ENCODE measurements around the gene RANBP10. TPM values are rescaled to one million over a fixed set of nuclear protein-coding genes. Genes with fewer than 3 reads are reported as not detected.
"Not testable (repeated sequence)": the region's sequence is repeated elsewhere in the genome, so short reads cannot be mapped to it uniquely, and the experiment has no call there.

RANBP10 gene
- total and polyA plus RNA-seq, 5 donors, result 6.9 to 16.3 (median 11.6) TPM

- intact Hi-C loops (cut with DNase I), result not testable (repeated sequence)
Measured at GRCh38 chr16:67693517-67694285, 112.7 kb downstream of the RANBP10 start.

GRCh38 chr16:67685388-67686112 lies 120.8 kb downstream of the RANBP10 start:
- H3K4me1 ChIP-seq (ENCODE audit: control insufficient read depth, insufficient read depth, low read length), result no peaks in the 10 kb centered on the region
- ATAC-seq (no peak), DNase-seq (peak in 1 of 3 donors; percentile 42)
- no peaks in the 10 kb centered on the region for H3K9me3 ChIP-seq (ENCODE audit: control insufficient read depth, low read length)
- peak overlapping the region; percentile 37 for H3K27ac ChIP-seq (ENCODE audit: low read length)
- H3K27me3 ChIP-seq (ENCODE audit: control insufficient read depth, insufficient read depth), result no peaks in the 10 kb centered on the region
- no peak overlapping the region for H3K4me3 ChIP-seq (ENCODE audit: low read length)
- WGBS, result 81% methylated on average over 17 of the region's 17 CpGs
- intact Hi-C loops (cut with DNase I), result no loop called here

More at GRCh38 chr16:67693517-67694285, 112.7 kb downstream of the RANBP10 start:
- not testable (repeated sequence) for DNase-seq; H3K4me3 ChIP-seq (ENCODE audit: low read length); ATAC-seq; H3K4me1 ChIP-seq (ENCODE audit: control insufficient read depth, insufficient read depth, low read length); H3K27me3 ChIP-seq (ENCODE audit: control insufficient read depth, insufficient read depth); H3K27ac ChIP-seq (ENCODE audit: low read length); H3K9me3 ChIP-seq (ENCODE audit: control insufficient read depth, low read length)
- WGBS, result 91% methylated on average over 8 of the region's 8 CpGs

- ATAC-seq, result no peak
- H3K27me3 ChIP-seq (ENCODE audit: control insufficient read depth, insufficient read depth), result no peaks in the 10 kb centered on the region
- whole genome bisulfite sequencing, result 97% methylated on average over 4 of the region's 4 CpGs
- intact Hi-C loops (cut with DNase I), result no loop called here
- no peaks in the 10 kb centered on the region for H3K9me3 ChIP-seq (ENCODE audit: control insufficient read depth, low read length)
- DNase-seq, result no peak
- no peaks in the 10 kb centered on the region for H3K4me1 ChIP-seq (ENCODE audit: control insufficient read depth, insufficient read depth, low read length)
- H3K4me3 ChIP-seq (ENCODE audit: low read length), result no peak overlapping the region
- H3K27ac ChIP-seq (ENCODE audit: low read length), result no peak overlapping the region
Measured at GRCh38 chr16:67683767-67684166, 122.6 kb downstream of the RANBP10 start.

GRCh38 chr16:67679935-67680897 lies 126.1 kb downstream of the RANBP10 start:
- no peak overlapping the region for H3K27ac ChIP-seq (ENCODE audit: low read length)
- no peaks in the 10 kb centered on the region for H3K27me3 ChIP-seq (ENCODE audit: control insufficient read depth, insufficient read depth)
- no peak overlapping the region for H3K4me3 ChIP-seq (ENCODE audit: low read length)
- no peaks in the 10 kb centered on the region for H3K4me1 ChIP-seq (ENCODE audit: control insufficient read depth, insufficient read depth, low read length)
- no peak for ATAC-seq
- intact Hi-C loops (cut with DNase I), result loop anchor here in 2 of 4 donors (10.0 kb wide), 2 partner anchors 125 to 135 kb away; partner anchors contain the start of genes RANBP10 (in 1 of the 2) and TSNAXIP1 (in 1 of the 2)
- 96% methylated on average over 10 of the region's 10 CpGs for WGBS
- no peak for DNase-seq
- no peaks in the 10 kb centered on the region for H3K9me3 ChIP-seq (ENCODE audit: control insufficient read depth, low read length)

- no peaks in the 10 kb centered on the region for H3K27me3 ChIP-seq (ENCODE audit: control insufficient read depth, insufficient read depth)
- no peaks in the 10 kb centered on the region for H3K9me3 ChIP-seq (ENCODE audit: control insufficient read depth, low read length)
- DNase-seq (no peak), ATAC-seq (no peak)
- WGBS, result 94% methylated on average over 12 of the region's 12 CpGs
- no peak overlapping the region for H3K4me3 ChIP-seq (ENCODE audit: low read length)
- no peak overlapping the region for H3K27ac ChIP-seq (ENCODE audit: low read length)
- peaks cover 2% of the 10 kb centered on the region for H3K4me1 ChIP-seq (ENCODE audit: control insufficient read depth, insufficient read depth, low read length)
- intact Hi-C loops (cut with DNase I), result loop anchor here in 2 of 4 donors (10.0 kb wide), 2 partner anchors 126 to 136 kb away; partner anchors contain the start of genes RANBP10 (in 1 of the 2) and TSNAXIP1 (in 1 of the 2)
Measured at GRCh38 chr16:67678354-67679023, 127.9 kb downstream of the RANBP10 start.

GRCh38 chr16:67677712-67678111 lies 128.6 kb downstream of the RANBP10 start:
- intact Hi-C loops (cut with DNase I), result loop anchor here in 2 of 4 donors (10.0 kb wide), 2 partner anchors 127 to 137 kb away; partner anchors contain the start of genes RANBP10 (in 1 of the 2) and TSNAXIP1 (in 1 of the 2)
- 88% methylated on average over 1 of the region's 1 CpG for WGBS
- Histone ChIP-seq H3K4me3 (ENCODE audit: low read length) (no peak overlapping the region), H3K27ac (ENCODE audit: low read length) (no peak overlapping the region), H3K4me1 (ENCODE audit: control insufficient read depth, insufficient read depth, low read length) (peaks cover 5% of the 10 kb centered on the region), H3K27me3 (ENCODE audit: control insufficient read depth, insufficient read depth) (no peaks in the 10 kb centered on the region), H3K9me3 (ENCODE audit: control insufficient read depth, low read length) (no peaks in the 10 kb centered on the region)
- no peak for DNase-seq
- ATAC-seq, result no peak

- intact Hi-C loops (cut with DNase I), result loop anchor here in 2 of 4 donors (10.0 kb wide), 2 partner anchors 128 to 138 kb away; partner anchors contain the start of genes RANBP10 (in 1 of the 2) and TSNAXIP1 (in 1 of the 2)
- H3K4me1 ChIP-seq (ENCODE audit: control insufficient read depth, insufficient read depth, low read length), result peaks cover 5% of the 10 kb centered on the region
- ATAC-seq, result no peak
- H3K27me3 ChIP-seq (ENCODE audit: control insufficient read depth, insufficient read depth), result no peaks in the 10 kb centered on the region
- DNase-seq, result no peak
- H3K4me3 ChIP-seq (ENCODE audit: low read length), result no peak overlapping the region
- 67% methylated on average over 8 of the region's 8 CpGs for WGBS
- no peaks in the 10 kb centered on the region for H3K9me3 ChIP-seq (ENCODE audit: control insufficient read depth, low read length)
- H3K27ac ChIP-seq (ENCODE audit: low read length), result no peak overlapping the region
Measured at GRCh38 chr16:67676939-67677338, 129.4 kb downstream of the RANBP10 start.

GRCh38 chr16:67676516-67676915 lies 129.8 kb downstream of the RANBP10 start:
- H3K27me3 ChIP-seq (ENCODE audit: control insufficient read depth, insufficient read depth), result no peaks in the 10 kb centered on the region
- peaks cover 5% of the 10 kb centered on the region for H3K4me1 ChIP-seq (ENCODE audit: control insufficient read depth, insufficient read depth, low read length)
- no peaks in the 10 kb centered on the region for H3K9me3 ChIP-seq (ENCODE audit: control insufficient read depth, low read length)
- no peak for ATAC-seq
- no peak for DNase-seq
- intact Hi-C loops (cut with DNase I), result loop anchor here in 2 of 4 donors (10.0 kb wide), 2 partner anchors 128 to 138 kb away; partner anchors contain the start of genes RANBP10 (in 1 of the 2) and TSNAXIP1 (in 1 of the 2)
- no peak overlapping the region for H3K27ac ChIP-seq (ENCODE audit: low read length)
- no peak overlapping the region for H3K4me3 ChIP-seq (ENCODE audit: low read length)
- 71% methylated on average over 4 of the region's 4 CpGs for WGBS

GRCh38 chr16:67675999-67676398 lies 130.4 kb downstream of the RANBP10 start:
- H3K27ac ChIP-seq (ENCODE audit: low read length), result no peak overlapping the region
- 95% methylated on average over 7 of the region's 7 CpGs for WGBS
- ATAC-seq (no peak), DNase-seq (no peak)
- H3K9me3 ChIP-seq (ENCODE audit: control insufficient read depth, low read length), result no peaks in the 10 kb centered on the region
- no peak overlapping the region for H3K4me3 ChIP-seq (ENCODE audit: low read length)
- intact Hi-C loops (cut with DNase I), result loop anchor here in 2 of 4 donors (10.0 kb wide), 2 partner anchors 129 to 139 kb away; partner anchors contain the start of genes RANBP10 (in 1 of the 2) and TSNAXIP1 (in 1 of the 2)
- H3K27me3 ChIP-seq (ENCODE audit: control insufficient read depth, insufficient read depth), result no peaks in the 10 kb centered on the region
- H3K4me1 ChIP-seq (ENCODE audit: control insufficient read depth, insufficient read depth, low read length), result peaks cover 5% of the 10 kb centered on the region
